Central memory CD4-positive, alpha-beta T cell (primary cell): ENCODE results near the gene DCHS2.
A peak's percentile ranks its signal among the peaks of the same experiment; 100 is the strongest.

Experiments
- DNase-seq: peaks from one replicate; pipeline ENCODE4 v3.0.0; 2022
- total RNA-seq, 3 experiments: gene quantifications; one replicate each; lab custom pipeline; 2026; lab: John Stamatoyannopoulos, UW

The DCHS2 gene
- total RNA-seq, result 0 to 0.19 (median 0.05) reads per million in 3 experiments

GRCh38 chr4:154491341-154492271 is at the start of gene DCHS2:
Gene DCHS2, minus strand, starts transcription at chr4:154491799. Its CDS starts 444 bp downstream, at chr4:154491355.
- DNase-seq, result peak; percentile 1

DNA sequence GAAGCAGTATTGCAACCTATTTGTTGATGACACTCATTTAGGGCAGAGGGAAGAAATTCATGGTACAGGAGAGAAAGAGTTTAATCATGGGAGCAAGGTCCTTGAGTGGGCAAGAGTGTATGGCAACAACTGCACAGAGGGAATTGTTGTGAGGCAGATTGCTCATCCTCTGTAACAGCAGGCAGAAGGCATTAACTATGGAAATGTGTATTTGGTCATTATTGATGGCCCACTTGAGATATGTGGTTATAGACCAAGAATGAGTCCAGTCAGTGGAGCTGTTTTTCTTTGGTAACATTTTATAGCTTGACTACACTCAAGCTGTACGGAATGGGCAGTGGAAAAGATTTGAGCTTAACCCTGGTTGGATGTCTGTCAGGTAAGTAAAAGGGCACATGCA is 42.7 kb upstream of the DCHS2 start:
- DNase-seq, result no peak

DNA sequence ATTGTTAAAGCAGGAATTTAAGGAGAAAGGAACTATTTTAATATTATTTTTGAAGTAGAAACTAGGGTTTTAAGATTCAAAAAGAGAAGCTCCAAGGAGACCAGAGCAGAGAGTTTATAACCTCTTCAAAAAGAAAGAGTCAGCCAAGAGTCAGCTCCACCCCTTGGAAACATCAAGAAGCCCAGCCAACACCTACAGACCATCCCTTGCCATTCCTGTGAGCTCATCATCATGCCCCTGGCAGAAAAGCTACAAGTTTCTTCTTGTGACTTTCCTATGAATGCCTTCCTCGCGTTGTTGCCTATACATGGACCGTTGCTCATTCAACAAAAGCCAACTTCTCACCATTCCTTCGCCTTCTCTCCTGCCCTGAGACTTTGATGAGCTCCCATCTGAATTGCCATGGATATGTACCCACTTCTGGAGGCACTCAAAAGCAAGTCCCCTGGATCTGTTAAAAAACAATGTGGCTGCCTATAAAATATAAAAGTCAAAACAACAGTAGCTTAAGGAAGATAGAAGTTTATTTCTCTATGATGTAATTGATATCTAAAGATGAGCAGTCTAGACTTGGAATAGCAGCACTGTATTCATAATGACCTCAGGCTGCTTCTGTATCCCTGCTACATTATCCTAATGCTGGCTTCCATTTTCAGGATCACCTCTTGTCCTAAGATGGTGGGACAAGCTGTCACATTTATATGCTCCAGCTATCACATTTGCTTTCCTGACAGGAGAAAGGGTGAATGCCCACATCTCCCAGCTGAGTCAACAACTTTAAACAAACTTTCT is 38.3 kb upstream of the DCHS2 start:
- no peak for DNase-seq

GRCh38 chr4:154528869-154529268 is 37.3 kb upstream of the DCHS2 start:
- DNase-seq, result no peak

- DNase-seq, result no peak
Measured at GRCh38 chr4:154527308-154527707, 35.7 kb upstream of the DCHS2 start.

- no peak for DNase-seq
Measured at GRCh38 chr4:154526151-154526550, 34.6 kb upstream of the DCHS2 start.

DNA sequence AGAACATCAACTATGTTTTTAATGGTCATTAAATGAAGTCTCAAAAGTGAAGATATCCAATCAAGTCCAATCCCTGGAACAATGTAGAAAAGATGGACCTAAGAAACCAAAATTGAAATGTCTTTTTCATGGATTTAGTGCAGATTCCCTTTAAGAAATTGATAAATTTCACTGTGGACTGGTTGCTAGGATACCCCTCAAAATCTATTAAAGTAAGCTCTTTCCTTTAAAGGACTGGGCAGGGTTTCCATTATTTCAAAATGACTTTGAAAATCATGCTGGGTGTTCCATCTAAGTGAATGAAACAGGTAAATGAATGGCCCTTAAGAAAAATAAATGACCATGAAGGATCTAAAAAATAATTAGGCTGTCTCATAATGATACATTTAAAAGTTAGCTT is 30.0 kb upstream of the DCHS2 start:
- DNase-seq, result no peak

DNA sequence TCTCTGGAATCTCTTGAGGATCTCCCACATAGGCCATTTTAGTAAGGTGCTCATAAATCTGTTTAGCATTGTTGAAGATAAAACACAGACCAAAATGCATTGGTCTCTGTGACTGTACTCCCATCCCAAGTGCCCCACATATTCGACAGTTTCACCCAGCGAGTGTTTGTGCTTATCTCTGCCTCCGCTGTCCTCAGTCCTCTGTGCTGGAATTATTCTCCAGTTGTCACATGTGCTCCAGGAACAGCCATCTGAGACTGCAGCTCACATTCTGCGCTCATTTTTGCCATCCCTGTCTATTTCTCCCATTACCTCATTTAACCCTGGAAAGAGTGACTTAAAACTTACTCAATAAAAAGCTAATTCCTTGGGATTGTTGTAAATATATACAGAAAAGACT is 27.6 kb upstream of the DCHS2 start:
- DNase-seq, result no peak

DNA sequence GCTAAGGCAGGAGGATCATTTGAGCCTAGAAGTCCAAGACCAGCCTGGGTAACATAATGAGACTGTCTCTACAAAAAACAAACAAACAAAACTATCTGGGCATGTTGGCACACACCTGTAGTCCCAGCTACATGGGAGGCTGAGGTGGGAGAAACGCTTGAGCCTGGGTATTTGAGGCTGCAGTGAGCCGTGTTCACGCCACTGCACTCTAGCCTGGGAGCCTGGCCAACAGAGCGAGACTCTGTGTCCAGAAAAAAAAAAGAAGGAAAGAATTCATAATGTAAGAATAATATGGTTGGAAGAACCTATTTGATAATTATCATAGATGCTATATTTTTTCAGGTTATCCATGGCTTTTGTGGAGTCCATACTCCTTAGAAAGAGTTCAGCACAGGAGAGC is 26.0 kb upstream of the DCHS2 start:
- no peak for DNase-seq

DNA sequence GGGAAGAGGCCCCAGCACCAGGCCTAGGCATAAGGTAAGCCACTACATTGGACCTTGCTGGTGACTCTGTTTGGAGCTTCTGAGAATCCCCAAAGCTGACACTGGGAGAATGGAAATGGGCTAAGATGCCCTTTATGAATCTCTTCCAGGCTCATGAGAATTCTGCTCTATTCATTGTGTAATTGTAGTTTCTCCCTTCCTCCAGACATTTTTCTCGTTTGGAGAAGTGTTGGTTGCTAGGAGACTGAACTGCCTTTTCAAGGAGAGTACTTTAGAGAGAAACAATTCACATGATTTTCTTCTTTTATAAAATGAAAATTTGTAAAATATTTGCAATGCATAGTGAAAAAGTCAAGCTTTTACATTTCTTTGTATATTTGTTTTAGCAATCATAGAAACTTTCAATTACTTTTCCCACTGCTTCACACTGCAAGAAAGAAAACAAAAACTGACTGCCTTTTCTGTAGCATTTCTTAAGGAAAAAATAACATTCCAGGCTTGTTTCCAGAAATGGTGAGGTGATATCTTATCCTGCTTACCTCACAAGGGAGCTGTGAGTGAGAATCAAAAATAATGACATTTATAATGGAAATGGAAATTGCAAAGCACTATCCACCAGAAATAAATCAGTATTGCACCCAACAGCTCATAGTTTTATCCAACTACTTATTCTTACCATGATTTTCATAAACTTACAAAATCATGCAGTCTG is 24.9 kb upstream of the DCHS2 start:
- DNase-seq, result no peak

DNA sequence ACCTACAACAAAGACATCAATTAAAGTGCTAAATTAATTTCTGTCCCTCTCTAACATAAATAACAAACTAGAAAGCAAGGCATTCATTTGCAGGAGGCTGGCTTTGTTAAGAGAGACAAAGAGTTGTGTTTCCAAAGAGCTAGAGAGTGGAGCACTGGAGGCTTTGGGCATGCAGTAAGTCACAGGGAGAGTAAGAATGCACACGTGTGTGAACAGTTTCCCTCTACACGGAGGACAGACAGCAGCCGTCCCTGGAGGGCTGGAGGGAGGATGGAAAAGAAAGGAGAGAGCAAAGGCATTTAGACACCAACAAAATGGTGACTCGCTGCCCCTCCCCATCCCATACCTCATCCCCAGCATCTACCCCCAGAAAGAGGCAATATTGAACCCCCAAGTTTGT is 20.4 kb upstream of the DCHS2 start:
- no peak for DNase-seq

DNA sequence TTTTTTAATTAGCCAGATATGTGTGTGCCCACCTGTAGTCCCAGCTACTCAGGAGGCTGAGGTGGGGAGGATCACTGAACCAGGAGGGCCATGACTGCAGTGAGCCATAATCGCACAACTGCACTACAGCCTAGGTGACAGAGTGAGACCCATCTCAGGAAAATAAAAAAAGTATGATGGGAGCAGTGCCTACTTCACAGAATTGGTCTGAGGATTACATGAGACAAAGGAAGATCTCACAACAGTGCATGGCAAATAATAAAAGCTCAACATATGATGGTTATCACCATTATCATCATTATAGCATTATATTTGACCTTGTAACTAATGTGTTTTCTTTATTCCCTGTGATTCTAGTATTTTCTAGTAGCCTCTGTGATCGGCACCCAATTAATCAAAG is 19.9 kb upstream of the DCHS2 start:
- no peak for DNase-seq

DNA sequence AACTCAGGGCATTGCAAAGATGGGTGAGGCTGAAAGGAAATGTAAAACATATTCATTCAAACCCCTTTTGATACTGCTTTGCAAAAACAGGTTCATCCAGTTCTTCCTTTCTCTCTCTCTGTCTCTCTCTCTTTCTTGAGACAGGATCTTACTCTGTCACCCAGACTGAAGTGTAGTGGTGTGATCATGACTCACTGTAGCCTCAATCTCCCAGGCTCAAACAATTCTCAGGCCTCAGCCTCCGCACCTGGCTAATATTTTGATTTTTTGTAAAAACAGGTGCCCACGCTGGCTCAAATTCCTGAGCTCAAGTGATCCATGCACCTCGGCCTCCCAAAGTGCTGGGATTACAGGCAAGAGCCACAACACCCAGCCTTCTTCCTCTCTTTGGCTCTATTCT is 15.6 kb upstream of the DCHS2 start:
- DNase-seq, result no peak

DNA sequence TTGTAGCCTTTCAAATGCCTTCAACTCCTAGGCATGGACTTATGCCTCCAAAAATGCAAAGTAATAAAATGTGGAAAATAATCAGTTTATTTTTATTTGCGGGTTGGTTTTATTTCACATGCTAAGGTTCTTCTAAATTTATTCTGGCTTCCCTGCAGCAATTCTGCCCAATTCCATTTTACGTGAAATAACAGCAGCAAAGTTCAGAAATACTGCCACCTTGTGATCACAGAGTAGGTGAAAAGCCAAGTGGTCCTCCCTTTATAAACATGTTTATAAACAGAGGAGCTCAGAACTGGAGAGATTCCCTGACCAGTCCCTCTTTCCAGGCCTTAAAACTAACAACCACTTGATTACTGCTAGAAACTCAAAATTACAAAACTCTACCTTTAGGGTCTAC is 14.7 kb upstream of the DCHS2 start:
- no peak for DNase-seq

- DNase-seq, result no peak
Measured at GRCh38 chr4:154503598-154503997, 12.0 kb upstream of the DCHS2 start.

GRCh38 chr4:154502111-154502510 is 10.5 kb upstream of the DCHS2 start:
- DNase-seq, result no peak

DNA sequence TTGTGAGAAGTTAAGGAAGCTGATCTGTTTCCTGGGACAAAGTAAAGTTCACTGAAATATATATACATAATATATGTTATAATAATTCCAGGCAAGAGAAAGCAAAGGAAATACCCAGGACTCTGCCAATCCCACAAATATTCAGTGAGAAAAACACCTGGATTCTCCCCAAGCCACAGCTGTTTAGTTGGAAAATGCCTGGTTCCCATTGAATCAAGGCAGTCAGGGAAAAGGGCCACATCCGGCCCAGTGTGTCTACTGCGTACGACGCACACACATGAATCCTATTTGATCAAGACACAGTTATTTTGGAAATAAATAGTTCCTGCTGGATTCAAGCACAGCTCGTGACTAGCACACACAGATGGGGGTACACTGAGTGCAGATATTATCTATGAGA is 6.3 kb upstream of the DCHS2 start:
- no peak for DNase-seq

- no peak for DNase-seq
Measured at GRCh38 chr4:154495867-154496266, 4.3 kb upstream of the DCHS2 start.

DNA sequence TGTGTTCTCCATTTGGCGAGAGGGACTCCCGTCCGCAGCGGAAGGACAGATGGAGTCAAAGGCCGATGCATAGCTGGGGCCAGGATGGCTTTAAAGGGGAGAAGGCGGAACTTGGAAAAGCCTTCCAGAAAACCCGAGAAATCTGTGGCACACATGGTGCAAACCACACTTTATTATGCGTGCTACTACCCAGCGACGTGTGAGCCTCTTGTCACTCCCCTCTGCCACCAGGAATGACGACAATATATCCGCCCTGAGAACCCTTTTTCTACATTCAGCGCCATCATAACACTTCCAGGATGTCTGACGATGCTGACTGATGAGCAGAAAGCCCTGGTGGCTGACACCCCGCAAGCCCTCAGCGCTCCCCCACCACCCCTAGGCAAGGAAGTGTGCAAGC is 689 bp upstream of the DCHS2 start:
- DNase-seq, result no peak

DNA sequence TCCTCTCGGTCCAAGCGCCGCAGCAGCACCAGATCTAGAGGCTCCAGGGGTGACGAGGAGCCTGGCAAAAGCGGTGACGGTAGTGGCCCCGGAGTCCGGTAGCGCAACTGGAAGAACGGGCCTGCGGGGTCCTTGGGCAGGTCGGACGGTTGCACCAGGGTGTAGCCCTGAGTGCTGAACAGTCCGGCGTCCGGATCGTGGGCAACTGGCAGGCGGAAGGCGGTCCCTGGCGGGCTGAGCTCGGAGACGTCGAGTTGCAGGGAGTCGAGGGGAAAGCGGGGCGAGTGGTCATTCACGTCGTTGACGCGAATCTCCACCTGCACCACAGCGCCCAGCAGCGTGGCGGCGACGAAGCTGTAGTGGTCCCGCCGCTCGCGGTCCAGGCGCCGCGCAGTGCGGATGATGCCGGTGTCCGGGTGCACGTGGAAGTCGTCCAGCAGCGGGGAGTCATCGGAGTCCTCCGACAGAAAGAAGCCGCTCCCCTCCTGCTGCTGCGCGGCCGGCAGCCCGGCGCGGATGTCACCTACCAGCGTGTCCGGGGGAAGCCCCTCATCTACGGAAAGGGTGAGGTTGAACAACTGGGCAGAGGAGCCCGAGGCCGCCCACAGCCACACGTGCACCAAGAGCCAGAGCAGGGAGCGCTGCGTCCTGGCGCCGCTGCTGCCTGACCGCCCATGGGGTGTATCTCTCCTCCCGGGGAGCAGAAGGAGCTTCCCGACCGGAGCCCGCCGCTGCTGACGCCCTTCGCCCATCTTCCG is 837 bp downstream of the DCHS2 start:
- DNase-seq, result no peak

- no peak for DNase-seq
Measured at GRCh38 chr4:154490234-154490582, 1.4 kb downstream of the DCHS2 start.

- DNase-seq, result no peak
Measured at GRCh38 chr4:154489558-154490233, 1.9 kb downstream of the DCHS2 start.
